Fibroblast of pulmonary artery (primary cell): ENCODE results near the gene AGO3.

Source experiments
- DNase-seq: peaks from one replicate; pipeline ENCODE4 v3.0.0-alpha.2; 2010; ENCODE audit warnings: low read depth
- H3K4me3 ChIP-seq: replicated peaks from 2 replicates; pipeline ENCODE4 v1.5.1; 2011; ENCODE audit warnings: low read depth, mild to moderate bottlenecking, control low read depth, low read length, moderate library complexity
- TF ChIP-seq, protein P1 (sequence below): IDR thresholded peaks from 2 replicates; pipeline ENCODE4 v1.5.1; 2011; ENCODE audit warnings: mild to moderate bottlenecking, control low read depth, low read length, inconsistent platforms; ENCODE audit errors: missing control alignments

AGO3 gene

DNA sequence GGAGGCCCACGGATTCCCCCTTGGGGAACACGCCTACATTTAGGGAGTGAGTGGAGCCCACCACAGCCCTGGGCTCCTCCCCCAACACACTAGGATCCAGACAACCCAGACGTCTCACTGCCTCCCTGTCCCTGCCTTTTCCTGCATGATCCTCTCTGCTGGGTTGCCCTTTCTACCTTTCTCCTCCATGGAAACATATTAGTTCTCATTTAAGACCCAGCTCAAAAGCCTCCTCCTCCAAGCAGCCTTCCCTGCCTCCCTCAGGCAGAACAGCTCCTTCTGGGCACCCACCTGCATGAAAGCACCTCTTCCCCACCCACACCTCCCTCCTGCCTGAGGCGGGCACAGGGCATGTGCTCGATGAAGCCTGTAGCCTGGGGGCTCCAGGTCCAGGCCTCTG is 183.5 kb downstream of the AGO3 start:
- TF ChIP-seq, protein P1, sequence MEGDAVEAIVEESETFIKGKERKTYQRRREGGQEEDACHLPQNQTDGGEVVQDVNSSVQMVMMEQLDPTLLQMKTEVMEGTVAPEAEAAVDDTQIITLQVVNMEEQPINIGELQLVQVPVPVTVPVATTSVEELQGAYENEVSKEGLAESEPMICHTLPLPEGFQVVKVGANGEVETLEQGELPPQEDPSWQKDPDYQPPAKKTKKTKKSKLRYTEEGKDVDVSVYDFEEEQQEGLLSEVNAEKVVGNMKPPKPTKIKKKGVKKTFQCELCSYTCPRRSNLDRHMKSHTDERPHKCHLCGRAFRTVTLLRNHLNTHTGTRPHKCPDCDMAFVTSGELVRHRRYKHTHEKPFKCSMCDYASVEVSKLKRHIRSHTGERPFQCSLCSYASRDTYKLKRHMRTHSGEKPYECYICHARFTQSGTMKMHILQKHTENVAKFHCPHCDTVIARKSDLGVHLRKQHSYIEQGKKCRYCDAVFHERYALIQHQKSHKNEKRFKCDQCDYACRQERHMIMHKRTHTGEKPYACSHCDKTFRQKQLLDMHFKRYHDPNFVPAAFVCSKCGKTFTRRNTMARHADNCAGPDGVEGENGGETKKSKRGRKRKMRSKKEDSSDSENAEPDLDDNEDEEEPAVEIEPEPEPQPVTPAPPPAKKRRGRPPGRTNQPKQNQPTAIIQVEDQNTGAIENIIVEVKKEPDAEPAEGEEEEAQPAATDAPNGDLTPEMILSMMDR, result no peak
- no peak overlapping the region for H3K4me3 ChIP-seq
- no peak for DNase-seq

DNA sequence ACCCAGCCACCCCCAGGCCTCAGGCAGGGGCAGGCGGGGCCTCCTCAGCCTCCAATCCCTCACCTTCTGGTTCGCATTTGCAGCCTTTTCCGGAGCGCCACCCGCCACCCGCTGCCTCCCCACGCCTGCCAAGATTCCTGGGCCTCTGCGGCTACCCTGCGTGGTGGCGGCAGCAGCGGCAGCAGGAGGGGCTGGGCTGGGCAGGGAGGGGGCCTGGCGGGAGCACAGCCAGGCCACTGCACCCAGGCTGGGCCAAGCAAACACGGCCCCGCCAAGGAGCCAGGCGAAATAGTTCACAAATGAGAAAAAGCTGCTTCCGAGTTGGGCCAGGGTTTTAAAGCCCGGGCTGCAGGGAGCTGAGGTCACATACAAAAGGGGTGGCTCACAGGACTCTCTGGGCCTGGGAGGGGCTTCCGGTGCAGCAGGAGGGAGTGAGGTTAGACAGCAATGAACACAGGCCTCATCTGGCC is 184.3 kb downstream of the AGO3 start:
- TF ChIP-seq, protein P1, result no peak
- no peak overlapping the region for H3K4me3 ChIP-seq
- DNase-seq, result peak; percentile 48

DNA sequence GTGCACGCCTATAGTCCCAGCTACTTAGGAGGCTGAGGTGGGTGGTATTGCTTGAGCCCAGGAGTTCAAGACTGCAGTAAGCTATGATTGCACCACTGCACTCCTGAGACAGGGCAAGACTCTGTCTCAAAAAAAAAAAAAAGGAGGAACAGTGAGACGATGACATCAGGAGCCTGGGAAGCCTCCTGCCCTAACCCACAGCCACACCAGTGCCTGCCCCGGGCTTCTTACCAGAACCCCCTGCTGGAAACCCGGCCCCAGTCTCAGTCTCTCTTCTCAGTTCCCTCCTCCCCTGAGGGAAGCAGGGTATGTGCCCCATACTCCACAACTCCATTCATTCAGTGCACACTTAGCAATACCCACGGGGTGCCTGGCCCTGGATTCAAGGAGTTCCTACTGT is 185.0 kb downstream of the AGO3 start:
- TF ChIP-seq, protein P1, result no peak
- no peak for DNase-seq
- H3K4me3 ChIP-seq, result no peak overlapping the region

DNA sequence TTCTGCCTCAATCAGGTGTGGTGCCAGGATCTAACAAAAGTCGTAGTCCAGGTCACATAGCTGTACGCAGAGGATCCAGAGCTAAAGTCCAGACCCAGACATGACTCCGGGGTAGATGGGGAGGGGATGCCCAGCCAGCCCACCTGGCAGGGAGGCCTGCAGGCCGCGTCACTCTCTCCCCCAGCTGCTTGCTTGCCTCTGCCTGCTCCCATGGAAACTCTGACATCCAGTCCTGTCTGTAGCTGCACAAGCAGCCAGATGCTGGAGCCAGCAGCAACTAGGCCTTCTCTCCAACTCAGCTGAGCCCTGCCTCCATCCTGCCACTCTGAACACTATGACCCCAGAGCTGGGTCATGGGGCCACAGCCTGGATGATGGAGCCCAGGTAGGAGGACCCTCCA is 186.0 kb downstream of the AGO3 start:
- H3K4me3 ChIP-seq, result no peak overlapping the region
- DNase-seq, result no peak
- TF ChIP-seq, protein P1, result no peak

DNA sequence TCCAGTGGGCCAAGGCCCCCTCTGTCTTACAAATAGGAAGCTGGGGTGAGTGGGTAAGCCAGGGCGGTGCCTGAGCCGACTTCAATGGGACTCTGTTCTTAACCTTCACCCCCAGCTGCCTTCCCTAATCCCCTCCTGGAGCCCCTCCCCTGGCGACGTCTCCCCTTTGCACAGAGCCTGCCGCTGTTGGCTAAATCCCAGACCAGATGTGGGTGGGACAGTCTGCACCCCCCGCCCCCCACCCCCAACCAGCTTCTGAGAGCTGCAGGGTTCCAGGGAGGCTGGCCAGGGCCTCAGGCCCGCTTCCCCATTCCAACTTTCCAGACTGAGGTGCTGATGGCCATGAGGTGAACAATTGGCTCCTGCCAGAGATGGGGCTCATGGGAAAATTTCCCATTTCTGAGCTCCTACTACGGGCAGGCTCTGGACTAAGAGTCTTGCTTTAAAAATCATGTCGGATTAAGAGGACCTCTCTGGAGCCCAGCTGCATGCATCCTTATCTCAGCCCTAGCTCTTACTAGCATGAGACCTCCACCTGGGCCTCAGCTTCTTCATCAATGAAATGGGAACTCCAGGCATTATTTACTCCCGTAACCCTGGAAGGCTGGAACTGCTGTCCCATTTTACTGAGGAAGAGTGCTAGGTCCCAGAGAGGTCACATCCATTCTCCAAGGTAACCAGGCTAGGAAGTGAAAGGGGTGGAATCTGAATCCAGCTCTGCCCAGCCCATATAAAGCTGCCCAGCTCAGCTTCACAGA is 187.7 kb downstream of the AGO3 start:
- TF ChIP-seq, protein P1, result no peak
- no peak for DNase-seq
- no peak overlapping the region for H3K4me3 ChIP-seq

DNA sequence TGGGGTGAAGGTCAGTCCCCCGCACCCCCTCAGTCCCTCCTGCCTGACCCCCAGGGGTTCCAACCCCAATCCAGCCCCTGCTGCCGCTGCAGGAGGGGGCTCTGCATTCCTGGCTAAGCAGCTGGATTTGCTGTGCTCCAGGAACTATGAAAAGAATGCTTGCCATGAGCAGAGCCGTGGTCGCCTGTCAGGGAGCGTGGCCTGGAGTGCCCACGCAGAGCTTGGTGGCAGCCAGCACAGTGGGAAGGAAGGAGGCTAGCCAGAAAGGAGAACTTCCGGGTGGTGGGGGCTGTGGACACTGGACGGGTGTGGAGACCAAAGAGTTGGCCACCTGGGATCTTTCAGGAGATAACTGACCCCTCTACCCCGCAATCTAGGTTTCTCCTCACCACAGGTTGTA is 188.6 kb downstream of the AGO3 start:
- H3K4me3 ChIP-seq, result no peak overlapping the region
- no peak for DNase-seq
- TF ChIP-seq, protein P1, result no peak
